SJCRH30 (cell line): Measurements from ENCODE around the gene SPOCK1. TPM values are rescaled to one million over a fixed set of nuclear protein-coding genes. Genes with fewer than 3 reads are reported as not detected.
"Not testable (repeated sequence)": the region's sequence is repeated elsewhere in the genome, so short reads cannot be mapped to it uniquely, and the experiment has no call there.

Experiments
- DNase-seq, 2 experiments: peaks; one replicate each; pipeline ENCODE4 v3.0.0-alpha.2; 2015 to 2020
- H3K27ac ChIP-seq: fragments of 250-450 bp; sonication (Bioruptor Pico); 2 replicates; pipeline ENCODE4 v1.5.1; 2020; ENCODE audit warnings: mild to moderate bottlenecking, moderate library complexity
- H3K27me3 ChIP-seq: fragments of 250-450 bp; sonication (Bioruptor Pico); 2 replicates; pipeline ENCODE4 v1.5.1; 2020; ENCODE audit warnings: mild to moderate bottlenecking, moderate library complexity
- H3K36me3 ChIP-seq: fragments of 250-450 bp; sonication (Bioruptor Pico); 2 replicates; pipeline ENCODE4 v1.5.1; 2020; ENCODE audit warnings: mild to moderate bottlenecking, moderate library complexity
- H3K4me1 ChIP-seq: fragments of 250-450 bp; sonication (Bioruptor Pico); 2 replicates; pipeline ENCODE4 v1.5.1; 2020; ENCODE audit warnings: mild to moderate bottlenecking, moderate library complexity
- H3K4me3 ChIP-seq: fragments of 250-450 bp; sonication (Bioruptor Pico); 2 replicates; pipeline ENCODE4 v1.5.1; 2020; ENCODE audit warnings: mild to moderate bottlenecking, moderate library complexity
- H3K9me3 ChIP-seq: fragments of 250-450 bp; sonication (Bioruptor Pico); replicated peaks from 2 replicates; pipeline ENCODE4 v1.5.1; 2020; ENCODE audit warnings: mild to moderate bottlenecking, moderate library complexity
- total RNA-seq: library from RNA; depleted of rRNA; stranded (reverse); fragments of >200 nt; shearing (Covaris generic); gene quantifications from 2 replicates; pipeline ENCODE4 v1.2.3, GENCODE V29; 2014; rRNA removed

The SPOCK1 gene
- 0.06 TPM in 1 of 2 replicates, not detected in the other for total RNA-seq

GRCh38 chr5:137498736-137499505 is at the start of gene SPOCK1:
Gene SPOCK1, minus strand, starts transcription at chr5:137499326.
- H3K27ac ChIP-seq = no peak within 1 kb of the TSS
- H3K9me3 ChIP-seq = no peaks in the 10 kb centered on the region
- H3K4me1 ChIP-seq = no peaks in the 10 kb centered on the region
- no peak within 1 kb of the TSS for H3K4me3 ChIP-seq
- DNase-seq = peak in 1 of 2 experiments; percentile 30
- no peaks in the 10 kb centered on the region for H3K36me3 ChIP-seq
- H3K27me3 ChIP-seq = no peaks in the 10 kb centered on the region; the same call in 1 of the 2 replicates

- Histone ChIP-seq H3K27me3 (no peaks in the 10 kb centered on the region), H3K9me3 (no peaks in the 10 kb centered on the region), H3K36me3 (no peaks in the 10 kb centered on the region), H3K27ac (no peak overlapping the region), H3K4me3 (no peak overlapping the region), H3K4me1 (no peaks in the 10 kb centered on the region)
- DNase-seq = no peak
Observed at GRCh38 chr5:137545956-137546355, 46.8 kb upstream of the SPOCK1 start.

GRCh38 chr5:137535449-137535848 is 36.3 kb upstream of the SPOCK1 start:
- H3K4me3 ChIP-seq, H3K9me3 ChIP-seq, H3K27me3 ChIP-seq, H3K36me3 ChIP-seq, H3K27ac ChIP-seq, H3K4me1 ChIP-seq, DNase-seq: not testable (repeated sequence)

GRCh38 chr5:137533963-137534362 is 34.8 kb upstream of the SPOCK1 start:
- no peaks in the 10 kb centered on the region for H3K9me3 ChIP-seq
- H3K4me3 ChIP-seq = no peak overlapping the region
- H3K4me1 ChIP-seq = no peaks in the 10 kb centered on the region
- no peaks in the 10 kb centered on the region for H3K27me3 ChIP-seq
- no peaks in the 10 kb centered on the region for H3K36me3 ChIP-seq
- H3K27ac ChIP-seq = no peak overlapping the region
- no peak for DNase-seq

- no peak for DNase-seq
- H3K27ac ChIP-seq = no peak overlapping the region
- no peak overlapping the region for H3K4me3 ChIP-seq
- H3K4me1 ChIP-seq = no peaks in the 10 kb centered on the region
- no peaks in the 10 kb centered on the region for H3K9me3 ChIP-seq
- no peaks in the 10 kb centered on the region for H3K36me3 ChIP-seq
- H3K27me3 ChIP-seq = no peaks in the 10 kb centered on the region
Observed at GRCh38 chr5:137531266-137531665, 32.1 kb upstream of the SPOCK1 start.

GRCh38 chr5:137521246-137521645 is 22.1 kb upstream of the SPOCK1 start:
- DNase-seq = no peak
- no peaks in the 10 kb centered on the region for H3K4me1 ChIP-seq
- no peak overlapping the region for H3K4me3 ChIP-seq
- no peaks in the 10 kb centered on the region for H3K36me3 ChIP-seq
- no peaks in the 10 kb centered on the region for H3K27me3 ChIP-seq
- no peak overlapping the region for H3K27ac ChIP-seq
- no peaks in the 10 kb centered on the region for H3K9me3 ChIP-seq

GRCh38 chr5:137516961-137517360 is 17.8 kb upstream of the SPOCK1 start:
- no peak for DNase-seq
- Histone ChIP-seq H3K36me3 (no peaks in the 10 kb centered on the region), H3K4me1 (no peaks in the 10 kb centered on the region), H3K9me3 (no peaks in the 10 kb centered on the region), H3K27me3 (no peaks in the 10 kb centered on the region), H3K4me3 (no peak overlapping the region), H3K27ac (no peak overlapping the region)

- H3K4me3 ChIP-seq = no peak overlapping the region
- no peak overlapping the region for H3K27ac ChIP-seq
- H3K27me3 ChIP-seq = no peaks in the 10 kb centered on the region
- no peak for DNase-seq
- H3K4me1 ChIP-seq = no peaks in the 10 kb centered on the region
- no peaks in the 10 kb centered on the region for H3K36me3 ChIP-seq
- no peaks in the 10 kb centered on the region for H3K9me3 ChIP-seq
Observed at GRCh38 chr5:137516251-137516797, 17.2 kb upstream of the SPOCK1 start.

GRCh38 chr5:137515238-137515637 is 16.1 kb upstream of the SPOCK1 start:
- Histone ChIP-seq H3K27ac (no peak overlapping the region), H3K4me1 (no peaks in the 10 kb centered on the region), H3K36me3 (no peaks in the 10 kb centered on the region), H3K4me3 (no peak overlapping the region), H3K9me3 (no peaks in the 10 kb centered on the region), H3K27me3 (no peaks in the 10 kb centered on the region)
- DNase-seq = no peak

- no peaks in the 10 kb centered on the region for H3K36me3 ChIP-seq
- H3K4me3 ChIP-seq = no peak overlapping the region
- DNase-seq = no peak
- H3K9me3 ChIP-seq = no peaks in the 10 kb centered on the region
- no peaks in the 10 kb centered on the region for H3K27me3 ChIP-seq
- H3K27ac ChIP-seq = no peak overlapping the region
- H3K4me1 ChIP-seq = no peaks in the 10 kb centered on the region
Observed at GRCh38 chr5:137510671-137511070, 11.5 kb upstream of the SPOCK1 start.

GRCh38 chr5:137507150-137507549 is 8.0 kb upstream of the SPOCK1 start:
- no peaks in the 10 kb centered on the region for H3K9me3 ChIP-seq
- no peak overlapping the region for H3K27ac ChIP-seq
- H3K27me3 ChIP-seq = no peaks in the 10 kb centered on the region
- no peaks in the 10 kb centered on the region for H3K36me3 ChIP-seq
- H3K4me3 ChIP-seq = no peak overlapping the region
- H3K4me1 ChIP-seq = no peaks in the 10 kb centered on the region
- no peak for DNase-seq

- Histone ChIP-seq H3K36me3 (no peaks in the 10 kb centered on the region), H3K27me3 (no peaks in the 10 kb centered on the region), H3K9me3 (no peaks in the 10 kb centered on the region), H3K27ac (no peak overlapping the region), H3K4me1 (no peaks in the 10 kb centered on the region), H3K4me3 (no peak overlapping the region)
- DNase-seq = no peak
Observed at GRCh38 chr5:137506296-137506695, 7.2 kb upstream of the SPOCK1 start.

GRCh38 chr5:137504916-137505315 is 5.8 kb upstream of the SPOCK1 start:
- Histone ChIP-seq H3K9me3 (no peaks in the 10 kb centered on the region), H3K27ac (no peak overlapping the region), H3K27me3 (no peaks in the 10 kb centered on the region), H3K36me3 (no peaks in the 10 kb centered on the region), H3K4me3 (no peak overlapping the region), H3K4me1 (no peaks in the 10 kb centered on the region)
- DNase-seq = no peak

- Histone ChIP-seq H3K4me3 (no peak overlapping the region), H3K9me3 (no peaks in the 10 kb centered on the region), H3K4me1 (no peaks in the 10 kb centered on the region), H3K36me3 (no peaks in the 10 kb centered on the region), H3K27ac (no peak overlapping the region), H3K27me3 (no peaks in the 10 kb centered on the region)
- no peak for DNase-seq
Observed at GRCh38 chr5:137503456-137503855, 4.3 kb upstream of the SPOCK1 start.

GRCh38 chr5:137502632-137503031 is 3.5 kb upstream of the SPOCK1 start:
- H3K27me3 ChIP-seq = no peaks in the 10 kb centered on the region
- H3K9me3 ChIP-seq = no peaks in the 10 kb centered on the region
- H3K36me3 ChIP-seq = no peaks in the 10 kb centered on the region
- H3K4me1 ChIP-seq = no peaks in the 10 kb centered on the region
- DNase-seq = no peak
- H3K4me3 ChIP-seq = no peak overlapping the region
- H3K27ac ChIP-seq = no peak overlapping the region
